ENCODE data around the gene KLHL29. TPM values are rescaled to one million over a fixed set of nuclear protein-coding genes. Genes with fewer than 3 reads are reported as not detected.

Gene KLHL29
- total and polyA plus RNA-seq, 4 experiments from 2014 or later = 0.24 to 2.4 (median 1.9) TPM; not detected in 1

DNA sequence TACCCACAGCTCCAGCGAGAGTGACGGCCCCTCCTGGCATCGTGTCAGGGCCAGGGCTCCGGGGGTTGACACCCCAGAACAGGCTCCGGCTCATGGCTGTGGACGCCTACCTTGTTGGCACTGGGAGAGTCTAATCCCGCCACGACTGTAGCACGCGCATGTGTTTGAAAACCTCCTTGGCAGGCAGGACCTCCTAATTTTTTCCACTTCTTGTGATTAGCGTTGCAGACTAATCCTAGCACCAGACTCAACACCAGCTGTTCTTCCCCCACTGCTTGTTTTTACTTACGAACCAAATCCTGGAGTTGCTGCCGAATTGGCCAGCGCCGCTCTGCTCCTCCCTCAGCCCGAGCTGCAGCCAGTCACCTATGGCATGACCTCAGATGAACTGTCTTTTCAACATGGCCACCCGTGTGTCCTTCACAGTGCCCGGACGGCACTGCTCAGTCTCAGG, 110.7 kb downstream of the KLHL29 start:
- CTCF ChIA-PET (ENCODE audit: partially characterized antibody) = no interaction called here
- H3K4me3 ChIP-seq (ENCODE audit: low read length in 2 of 2) = no peak overlapping the region
- H3K27ac ChIP-seq (ENCODE audit: low read depth, low read length) = no peak overlapping the region
- H3K36me3 Mint-ChIP-seq = no peaks in the 10 kb centered on the region
- DNase-seq = no peak
- POLR2A ChIA-PET (ENCODE audit: partially characterized antibody) = no interaction called here
- H3K4me1 ChIP-seq (ENCODE audit: insufficient read depth, low read length) = peaks cover 26% of the 10 kb centered on the region
- no peak overlapping the region for H3K4me3 Mint-ChIP-seq
- no peaks in the 10 kb centered on the region for H3K27me3 ChIP-seq (ENCODE audit: insufficient read depth, low read length)
- intact Hi-C loops (cut with micrococcal nuclease) = no loop called here
- no peaks in the 10 kb centered on the region for H3K9me3 ChIP-seq (ENCODE audit: control insufficient read depth in 1 of 2, low read length in 2 of 2)
- peaks cover 13 to 29% (median 17%) of the 10 kb centered on the region in 4 donors for H3K4me1 Mint-ChIP-seq
- peak overlapping the region in 1 of 7 donors; percentile 55 for H3K27ac Mint-ChIP-seq
- peaks cover 0 to 2% of the 10 kb centered on the region in 2 donors for H3K27me3 Mint-ChIP-seq
- H3K36me3 ChIP-seq (ENCODE audit: insufficient read depth, low read length) = no peaks in the 10 kb centered on the region
- no peaks in the 10 kb centered on the region for H3K9me3 Mint-ChIP-seq

DNA sequence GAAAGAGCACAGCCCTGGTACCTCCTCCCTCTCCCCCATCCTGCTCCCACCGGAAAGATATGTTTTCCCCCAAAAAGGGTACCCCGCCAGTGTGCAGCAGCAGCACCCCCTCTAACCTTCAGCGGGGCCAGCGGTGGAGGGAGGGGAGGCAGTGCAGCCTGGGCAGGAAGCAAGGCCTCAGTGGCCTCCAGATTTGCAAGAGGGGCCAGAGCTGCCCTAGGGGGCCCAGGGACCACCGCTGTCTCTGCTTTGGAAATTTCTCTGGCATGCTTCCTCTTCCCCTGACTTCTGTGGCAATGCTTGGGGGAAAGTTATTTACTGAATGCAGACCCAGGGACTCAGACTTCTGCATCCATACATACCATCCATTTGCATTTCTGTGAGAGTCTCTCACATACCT, 111.5 kb downstream of the KLHL29 start:
- Histone ChIP-seq H3K4me3 (ENCODE audit: low read length in 2 of 2) (no peak overlapping the region), H3K9me3 (ENCODE audit: control insufficient read depth in 1 of 2, low read length in 2 of 2) (no peaks in the 10 kb centered on the region), H3K27ac (ENCODE audit: low read depth, low read length) (no peak overlapping the region), H3K4me1 (ENCODE audit: insufficient read depth, low read length) (peaks cover 26% of the 10 kb centered on the region), H3K36me3 (ENCODE audit: insufficient read depth, low read length) (no peaks in the 10 kb centered on the region), H3K27me3 (ENCODE audit: insufficient read depth, low read length) (no peaks in the 10 kb centered on the region)
- intact Hi-C loops (cut with micrococcal nuclease) = no loop called here
- ChIA-PET CTCF (ENCODE audit: partially characterized antibody) (no interaction called here), POLR2A (ENCODE audit: partially characterized antibody) (no interaction called here)
- no peak for DNase-seq
- Mint-ChIP-seq H3K4me1 (peaks cover 13 to 29% (median 17%) of the 10 kb centered on the region in 4 donors), H3K27me3 (peaks cover 0 to 2% of the 10 kb centered on the region in 2 donors), H3K9me3 (no peaks in the 10 kb centered on the region), H3K4me3 (peak overlapping the region in 2 of 8 donors; percentile 7 to 17), H3K36me3 (no peaks in the 10 kb centered on the region), H3K27ac (peak overlapping the region in 1 of 7 donors; percentile 59)

DNA sequence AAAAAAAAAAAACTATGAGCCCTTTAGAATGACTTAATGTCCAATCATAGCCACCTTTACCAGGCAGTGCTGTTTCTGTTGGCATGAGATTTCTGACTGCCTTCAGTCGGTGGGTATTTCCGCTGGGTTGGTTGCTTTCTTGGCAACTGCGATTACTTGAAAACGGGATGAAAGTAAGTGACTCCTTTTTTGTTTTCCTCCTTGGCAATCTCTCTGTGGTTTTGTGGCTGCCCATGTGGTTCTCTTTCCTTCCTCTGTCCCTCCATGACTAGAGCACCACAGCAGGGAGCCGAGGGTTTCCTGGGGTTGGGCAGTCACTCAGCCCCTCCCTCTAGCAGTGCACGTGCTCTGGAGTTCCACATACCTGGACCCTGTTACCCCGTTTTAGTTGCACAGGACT, 112.1 kb downstream of the KLHL29 start:
- ChIA-PET CTCF (ENCODE audit: partially characterized antibody) (no interaction called here), POLR2A (ENCODE audit: partially characterized antibody) (no interaction called here)
- no peak overlapping the region for H3K27ac ChIP-seq (ENCODE audit: low read depth, low read length)
- H3K27me3 Mint-ChIP-seq = peaks cover 0 to 2% of the 10 kb centered on the region in 2 donors
- peak overlapping the region in 4 of 8 donors; percentile 10 to 78 (median 56) for H3K4me3 Mint-ChIP-seq
- peaks cover 13 to 29% (median 17%) of the 10 kb centered on the region in 4 donors for H3K4me1 Mint-ChIP-seq
- peak overlapping the region in 3 of 7 donors; percentile 28 to 91 (median 65) for H3K27ac Mint-ChIP-seq
- H3K36me3 ChIP-seq (ENCODE audit: insufficient read depth, low read length) = no peaks in the 10 kb centered on the region
- peaks cover 26% of the 10 kb centered on the region for H3K4me1 ChIP-seq (ENCODE audit: insufficient read depth, low read length)
- no peak overlapping the region for H3K4me3 ChIP-seq (ENCODE audit: low read length in 2 of 2)
- DNase-seq = peak in 1 of 5 donors; percentile 8
- H3K27me3 ChIP-seq (ENCODE audit: insufficient read depth, low read length) = no peaks in the 10 kb centered on the region
- H3K36me3 Mint-ChIP-seq = no peaks in the 10 kb centered on the region
- intact Hi-C loops (cut with micrococcal nuclease) = no loop called here
- no peaks in the 10 kb centered on the region for H3K9me3 Mint-ChIP-seq
- H3K9me3 ChIP-seq (ENCODE audit: control insufficient read depth in 1 of 2, low read length in 2 of 2) = no peaks in the 10 kb centered on the region

DNA sequence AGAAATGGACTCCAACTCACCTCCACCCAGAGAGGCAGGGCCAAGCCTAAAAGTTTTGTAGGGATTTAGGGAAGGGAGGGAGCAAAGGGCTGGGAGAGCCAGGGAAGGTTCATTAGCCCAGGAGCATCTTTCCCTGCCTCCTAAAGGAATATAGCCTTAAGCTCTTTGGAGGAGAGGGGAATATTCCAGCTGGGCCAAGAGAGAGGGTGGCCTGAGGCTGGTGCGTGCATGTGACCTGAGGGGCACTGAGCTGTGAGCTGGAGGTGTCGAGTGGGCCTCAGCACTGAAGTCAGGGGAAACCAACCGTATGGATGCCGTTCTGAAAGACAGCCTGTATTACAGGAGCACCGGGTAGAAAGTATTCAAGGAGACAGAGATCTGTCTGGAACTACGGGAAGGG, 112.6 kb downstream of the KLHL29 start:
- no peaks in the 10 kb centered on the region for H3K36me3 ChIP-seq (ENCODE audit: insufficient read depth, low read length)
- H3K27me3 ChIP-seq (ENCODE audit: insufficient read depth, low read length) = no peaks in the 10 kb centered on the region
- peaks cover 26% of the 10 kb centered on the region for H3K4me1 ChIP-seq (ENCODE audit: insufficient read depth, low read length)
- no peak for DNase-seq
- no peak overlapping the region for H3K27ac ChIP-seq (ENCODE audit: low read depth, low read length)
- CTCF ChIA-PET (ENCODE audit: partially characterized antibody) = no interaction called here
- intact Hi-C loops (cut with micrococcal nuclease) = no loop called here
- POLR2A ChIA-PET (ENCODE audit: partially characterized antibody) = no interaction called here
- no peak overlapping the region for H3K4me3 ChIP-seq (ENCODE audit: low read length in 2 of 2)
- Mint-ChIP-seq H3K27ac (peak overlapping the region in 1 of 7 donors; percentile 28), H3K4me3 (no peak overlapping the region), H3K36me3 (no peaks in the 10 kb centered on the region), H3K4me1 (peaks cover 13 to 29% (median 17%) of the 10 kb centered on the region in 4 donors), H3K27me3 (peaks cover 1 to 2% of the 10 kb centered on the region in 2 donors), H3K9me3 (no peaks in the 10 kb centered on the region)
- H3K9me3 ChIP-seq (ENCODE audit: control insufficient read depth in 1 of 2, low read length in 2 of 2) = no peaks in the 10 kb centered on the region

DNA sequence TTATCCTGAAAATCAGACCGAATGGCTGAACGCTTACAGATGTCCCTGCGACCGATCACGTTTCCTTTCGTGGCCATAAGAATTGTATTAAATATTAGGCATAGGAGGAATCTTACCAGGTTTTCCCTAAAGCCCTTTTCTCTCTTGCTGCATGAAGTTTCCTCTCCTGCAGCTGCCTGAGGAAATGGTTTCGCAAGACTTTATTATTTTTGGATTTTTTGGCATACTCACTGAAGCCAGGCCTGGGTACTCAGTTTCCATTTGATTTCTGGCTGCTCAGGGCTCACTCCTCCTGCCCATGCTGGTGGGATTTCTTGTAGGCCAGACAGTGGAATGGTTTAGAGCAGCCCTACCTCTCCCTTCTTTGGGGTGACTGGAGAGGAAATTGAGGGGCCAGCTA, 114.0 kb downstream of the KLHL29 start:
- no peak overlapping the region for H3K27ac Mint-ChIP-seq
- peaks cover 0 to 2% of the 10 kb centered on the region in 2 donors for H3K27me3 Mint-ChIP-seq
- H3K36me3 Mint-ChIP-seq = no peaks in the 10 kb centered on the region
- Histone ChIP-seq H3K9me3 (ENCODE audit: control insufficient read depth in 1 of 2, low read length in 2 of 2) (no peaks in the 10 kb centered on the region), H3K4me3 (ENCODE audit: low read length in 2 of 2) (no peak overlapping the region), H3K36me3 (ENCODE audit: insufficient read depth, low read length) (no peaks in the 10 kb centered on the region), H3K27me3 (ENCODE audit: insufficient read depth, low read length) (no peaks in the 10 kb centered on the region), H3K4me1 (ENCODE audit: insufficient read depth, low read length) (peaks cover 26% of the 10 kb centered on the region), H3K27ac (ENCODE audit: low read depth, low read length) (no peak overlapping the region)
- ChIA-PET POLR2A (ENCODE audit: partially characterized antibody) (no interaction called here), CTCF (ENCODE audit: partially characterized antibody) (no interaction called here)
- H3K4me3 Mint-ChIP-seq = no peak overlapping the region
- peaks cover 13 to 29% (median 17%) of the 10 kb centered on the region in 4 donors for H3K4me1 Mint-ChIP-seq
- DNase-seq = no peak
- intact Hi-C loops (cut with micrococcal nuclease) = no loop called here
- no peaks in the 10 kb centered on the region for H3K9me3 Mint-ChIP-seq

DNA sequence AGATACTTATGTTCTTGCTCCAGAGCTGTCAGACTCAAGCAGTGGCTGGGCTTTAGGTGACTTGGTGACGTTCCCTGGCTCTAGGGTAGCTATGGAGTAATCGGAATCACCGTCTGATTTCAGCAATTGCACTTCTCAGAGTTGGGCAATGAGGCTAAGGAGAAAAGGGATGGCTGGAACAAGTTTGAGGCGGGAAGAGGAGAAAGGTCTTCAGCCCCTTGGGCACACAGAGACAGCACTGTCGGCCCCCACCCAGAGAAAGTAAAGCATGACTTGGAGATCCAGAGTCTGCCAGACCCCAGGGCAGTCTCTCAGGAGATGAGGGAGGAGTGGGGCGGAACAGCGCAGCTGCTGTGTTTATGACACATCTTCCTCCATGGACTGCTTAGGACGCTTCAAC, 114.5 kb downstream of the KLHL29 start:
- H3K4me3 Mint-ChIP-seq = no peak overlapping the region
- H3K4me3 ChIP-seq (ENCODE audit: low read length in 2 of 2) = no peak overlapping the region
- H3K27me3 ChIP-seq (ENCODE audit: insufficient read depth, low read length) = no peaks in the 10 kb centered on the region
- H3K27me3 Mint-ChIP-seq = peaks cover 0 to 2% of the 10 kb centered on the region in 2 donors
- intact Hi-C loops (cut with micrococcal nuclease) = no loop called here
- no peak overlapping the region for H3K27ac Mint-ChIP-seq
- H3K27ac ChIP-seq (ENCODE audit: low read depth, low read length) = no peak overlapping the region
- no peaks in the 10 kb centered on the region for H3K9me3 ChIP-seq (ENCODE audit: control insufficient read depth in 1 of 2, low read length in 2 of 2)
- H3K4me1 ChIP-seq (ENCODE audit: insufficient read depth, low read length) = peaks cover 26% of the 10 kb centered on the region
- no peaks in the 10 kb centered on the region for H3K9me3 Mint-ChIP-seq
- no peaks in the 10 kb centered on the region for H3K36me3 Mint-ChIP-seq
- ChIA-PET POLR2A (ENCODE audit: partially characterized antibody) (no interaction called here), CTCF (ENCODE audit: partially characterized antibody) (no interaction called here)
- peaks cover 13 to 29% (median 17%) of the 10 kb centered on the region in 4 donors for H3K4me1 Mint-ChIP-seq
- DNase-seq = no peak
- no peaks in the 10 kb centered on the region for H3K36me3 ChIP-seq (ENCODE audit: insufficient read depth, low read length)

DNA sequence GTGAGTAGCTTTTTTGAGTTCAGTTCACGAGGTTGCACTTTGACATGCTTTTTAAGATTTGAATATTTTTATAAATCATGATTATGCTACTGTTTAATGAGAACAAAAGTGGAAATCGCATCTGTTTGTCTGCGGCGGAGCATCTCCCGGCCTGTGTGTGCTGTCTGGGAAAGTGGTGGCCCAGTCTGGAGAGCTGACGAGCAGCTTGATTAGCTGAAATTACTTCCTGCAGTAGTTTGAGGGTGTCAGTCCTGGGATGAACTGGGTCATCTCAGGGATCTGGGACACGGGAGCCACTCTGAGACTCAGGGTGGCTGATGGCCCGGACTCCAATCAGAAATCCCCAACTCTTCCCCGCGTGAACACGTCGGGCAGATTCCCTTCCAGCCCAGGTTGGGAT, 115.9 kb downstream of the KLHL29 start:
- H3K36me3 Mint-ChIP-seq = no peaks in the 10 kb centered on the region
- no peaks in the 10 kb centered on the region for H3K27me3 ChIP-seq (ENCODE audit: insufficient read depth, low read length)
- H3K27me3 Mint-ChIP-seq = peaks cover 0 to 2% of the 10 kb centered on the region in 2 donors
- H3K27ac ChIP-seq (ENCODE audit: low read depth, low read length) = no peak overlapping the region
- H3K4me1 ChIP-seq (ENCODE audit: insufficient read depth, low read length) = peaks cover 18% of the 10 kb centered on the region
- H3K4me3 ChIP-seq (ENCODE audit: low read length in 2 of 2) = no peak overlapping the region
- no peaks in the 10 kb centered on the region for H3K9me3 Mint-ChIP-seq
- H3K4me1 Mint-ChIP-seq = peaks cover 10 to 21% (median 16%) of the 10 kb centered on the region in 4 donors
- H3K27ac Mint-ChIP-seq = no peak overlapping the region
- no peaks in the 10 kb centered on the region for H3K9me3 ChIP-seq (ENCODE audit: control insufficient read depth in 1 of 2, low read length in 2 of 2)
- no peaks in the 10 kb centered on the region for H3K36me3 ChIP-seq (ENCODE audit: insufficient read depth, low read length)
- DNase-seq = no peak
- POLR2A ChIA-PET (ENCODE audit: partially characterized antibody) = no interaction called here
- CTCF ChIA-PET (ENCODE audit: partially characterized antibody) = no interaction called here
- intact Hi-C loops (cut with micrococcal nuclease) = no loop called here
- no peak overlapping the region for H3K4me3 Mint-ChIP-seq

DNA sequence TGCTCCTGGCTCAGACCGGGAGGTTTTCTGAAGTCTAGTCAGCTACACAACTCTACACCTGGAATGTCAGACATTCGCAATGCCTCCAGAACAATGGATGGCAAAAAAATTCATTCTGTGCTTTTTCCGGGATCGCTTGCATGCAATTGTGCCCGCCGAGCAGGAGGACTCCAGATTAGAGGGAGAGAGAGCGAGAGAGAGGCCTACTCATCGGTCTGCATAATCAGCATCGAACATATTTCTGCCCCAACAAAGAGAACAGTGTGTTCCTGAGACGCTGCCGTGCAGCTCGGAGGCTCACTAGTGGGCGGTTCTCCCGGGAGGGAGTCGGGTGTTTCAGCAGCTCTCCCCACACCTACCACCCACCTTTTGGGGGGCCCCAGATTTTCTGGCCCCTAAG, 117.1 kb downstream of the KLHL29 start:
- intact Hi-C loops (cut with micrococcal nuclease) = no loop called here
- Mint-ChIP-seq H3K4me3 (no peak overlapping the region), H3K36me3 (no peaks in the 10 kb centered on the region), H3K4me1 (peaks cover 3 to 8% (median 5%) of the 10 kb centered on the region in 4 donors), H3K27me3 (peaks cover 0 to 2% of the 10 kb centered on the region in 2 donors), H3K9me3 (no peaks in the 10 kb centered on the region), H3K27ac (no peak overlapping the region)
- Histone ChIP-seq H3K27ac (ENCODE audit: low read depth, low read length) (no peak overlapping the region), H3K4me3 (ENCODE audit: low read length in 2 of 2) (no peak overlapping the region), H3K27me3 (ENCODE audit: insufficient read depth, low read length) (no peaks in the 10 kb centered on the region), H3K4me1 (ENCODE audit: insufficient read depth, low read length) (peaks cover 6% of the 10 kb centered on the region), H3K9me3 (ENCODE audit: control insufficient read depth in 1 of 2, low read length in 2 of 2) (no peaks in the 10 kb centered on the region), H3K36me3 (ENCODE audit: insufficient read depth, low read length) (no peaks in the 10 kb centered on the region)
- ChIA-PET POLR2A (ENCODE audit: partially characterized antibody) (no interaction called here), CTCF (ENCODE audit: partially characterized antibody) (no interaction called here)
- no peak for DNase-seq

Data from CD4-positive, alpha-beta memory T cell (primary cell).